CD14-positive monocyte (primary cell): ENCODE results near the gene POR. TPM values are rescaled to one million over a fixed set of nuclear protein-coding genes. Genes with fewer than 3 reads are reported as not detected.
A peak's percentile ranks its signal among the peaks of the same experiment; 100 is the strongest.

ENCODE experiments used
- DNase-seq, 3 donors: peaks; one replicate each; pipeline ENCODE4 v3.0.0-alpha.2; 2011 to 2022
- H2AFZ ChIP-seq: 2 replicates; pipeline ENCODE4 v1.6.0; 2012; ENCODE audit warnings: mild to moderate bottlenecking, low read depth, low read length, inconsistent platforms; ENCODE audit not compliant: insufficient read depth, poor library complexity, severe bottlenecking
- H3K27ac ChIP-seq, 2 donors: 1 replicate in 1 of 2; 2 replicates in 1 of 2; pipeline ENCODE4 v1.5.1; 2012 to 2013; ENCODE audit warnings: low read length in 2 of 2, control low read depth in 1 of 2, inconsistent platforms in 1 of 2, low read depth in 1 of 2, mild to moderate bottlenecking in 1 of 2
- H3K27me3 ChIP-seq, 2 donors: one replicate each; pipeline versions ENCODE4 v1.6.0 to v1.6.1; 2011 to 2013; ENCODE audit warnings: low read length in 2 of 2; ENCODE audit not compliant: control insufficient read depth in 2 of 2, insufficient read depth in 2 of 2
- H3K36me3 ChIP-seq, 2 donors: replicated peaks in 1 of 2; 1 replicate in 1 of 2; 2 replicates in 1 of 2; pipeline versions ENCODE4 v1.5.1 to v1.6.1; 2012 to 2013; ENCODE audit warnings: low read length in 2 of 2, control low read depth in 1 of 2, inconsistent platforms in 1 of 2, mild to moderate bottlenecking in 1 of 2; ENCODE audit not compliant: insufficient read depth in 2 of 2, control insufficient read depth in 1 of 2
- H3K4me1 ChIP-seq, 2 donors: 1 replicate in 1 of 2; 2 replicates in 1 of 2; pipeline versions ENCODE4 v1.5.1 to v1.6.1; 2012 to 2013; ENCODE audit warnings: low read length in 2 of 2, control low read depth in 1 of 2, inconsistent platforms in 1 of 2, mild to moderate bottlenecking in 1 of 2, moderate library complexity in 1 of 2; ENCODE audit not compliant: insufficient read depth in 2 of 2, control insufficient read depth in 1 of 2
- H3K4me2 ChIP-seq: replicated peaks from 2 replicates; pipeline ENCODE3; 2012; ENCODE audit warnings: low read length, moderate library complexity, mild to moderate bottlenecking; ENCODE audit not compliant: poor library complexity, severe bottlenecking; ENCODE audit errors: extremely low read depth
- H3K4me3 ChIP-seq, 3 experiments: fragments of 200-600 bp in 1 of 3; sonication (generic) in 1 of 3; replicated peaks in 1 of 3; 1 replicate in 2 of 3; 2 replicates in 1 of 3; pipeline ENCODE4 v1.5.1; 2011 to 2013; ENCODE audit warnings: low read length in 3 of 3, mild to moderate bottlenecking in 3 of 3, control low read depth in 2 of 3, low read depth in 2 of 3, inconsistent platforms in 1 of 3, moderate library complexity in 1 of 3
- H3K79me2 ChIP-seq: 2 replicates; pipeline ENCODE4 v1.6.0; 2012; ENCODE audit warnings: mild to moderate bottlenecking, control low read depth, inconsistent platforms, low read length, moderate library complexity; ENCODE audit not compliant: insufficient read depth
- H3K9ac ChIP-seq: 2 replicates; pipeline ENCODE4 v1.6.0; 2017; ENCODE audit warnings: low read length, mild to moderate bottlenecking; ENCODE audit not compliant: insufficient read depth, poor library complexity, severe bottlenecking
- H3K9me3 ChIP-seq, 2 donors: replicated peaks in 1 of 2; 1 replicate in 1 of 2; 2 replicates in 1 of 2; pipeline versions ENCODE4 v1.5.1 to v1.6.1; 2012 to 2013; ENCODE audit warnings: low read length in 2 of 2, control low read depth in 1 of 2; ENCODE audit not compliant: control insufficient read depth in 1 of 2, insufficient read depth in 1 of 2
- H4K20me1 ChIP-seq: 2 replicates; pipeline ENCODE4 v1.6.0; 2012; ENCODE audit warnings: mild to moderate bottlenecking, low read length, control low read depth, moderate library complexity; ENCODE audit not compliant: insufficient read depth
- H3K27ac Mint-ChIP-seq, 7 donors: one replicate each; pipeline ENCODE4 v1.8.0; 2020; ENCODE audit warnings: mild to moderate bottlenecking in 7 of 7, mixed read lengths in 7 of 7, moderate library complexity in 6 of 7, inconsistent platforms in 2 of 7
- H3K27me3 Mint-ChIP-seq, 3 donors: one replicate each; pipeline ENCODE4 v1.8.0; 2021 to 2022; ENCODE audit warnings: low read depth in 3 of 3, mild to moderate bottlenecking in 3 of 3, mixed read lengths in 3 of 3, moderate library complexity in 3 of 3, inconsistent platforms in 1 of 3
- H3K36me3 Mint-ChIP-seq, 2 donors: one replicate each; pipeline ENCODE4 v1.8.0; 2020; ENCODE audit warnings: mixed read lengths in 2 of 2, inconsistent platforms in 1 of 2, mild to moderate bottlenecking in 1 of 2
- H3K4me1 Mint-ChIP-seq: one replicate; pipeline ENCODE4 v1.8.0; 2020; ENCODE audit warnings: mild to moderate bottlenecking, mixed read lengths
- H3K4me3 Mint-ChIP-seq, 2 donors: one replicate each; pipeline ENCODE4 v1.8.0; 2020; ENCODE audit warnings: mild to moderate bottlenecking in 2 of 2, mixed read lengths in 2 of 2, moderate library complexity in 1 of 2
- H3K9me3 Mint-ChIP-seq, 7 donors: one replicate each; pipeline ENCODE4 v1.8.0; 2020 to 2022; ENCODE audit warnings: mixed read lengths in 7 of 7, mild to moderate bottlenecking in 6 of 7, moderate library complexity in 6 of 7, inconsistent platforms in 2 of 7
- CTCF ChIP-seq: fragments of 200-600 bp; IDR thresholded peaks from one replicate; pipeline ENCODE4 v1.8.0; 2022; ENCODE audit warnings: antibody characterized with exemption, mild to moderate bottlenecking
- WGBS: methylation state at CpG from one replicate; pipeline ENCODE4 v1.1.5; 2013; ENCODE audit warnings: missing lambda C conversion rate; ENCODE audit not compliant: insufficient coverage; 5-methylcytosine and 5-hydroxymethylcytosine counted together
- intact Hi-C, 2 donors: fragments of 100-400 bp; cut with micrococcal nuclease; formaldehyde crosslinking; loops; one replicate each; pipeline versions ENCODE4 v1.15.0 to v1.15.1; 2023
- polyA plus RNA-seq, 3 donors: library from polyadenylated mRNA; depleted of rRNA in 1 of 3; unstranded in 2 of 3; stranded (reverse) in 1 of 3; fragments of 300-500 nt in 2 of 3; fragments of >200 nt in 1 of 3; fragmentation: Illumina TruSeq in 2 of 3; gene quantifications; 1 replicate in 2 of 3; 2 replicates in 1 of 3; pipeline ENCODE4 v1.2.3, GENCODE V29; 2012 to 2021

POR gene
- polyA plus RNA-seq, 3 donors: 90.5 to 102 (median 98.1) TPM

- Mint-ChIP-seq H3K36me3 (peaks cover 59 to 78% of the 10 kb centered on the region in 2 donors), H3K9me3 (peaks cover 0 to 1% (median 0%) of the 10 kb centered on the region in 7 donors), H3K4me1 (peaks cover 22% of the 10 kb centered on the region), H3K27me3 (peaks cover 0 to 2% (median 0%) of the 10 kb centered on the region in 3 donors), H3K27ac (no peak overlapping the region), H3K4me3 (no peak overlapping the region)
- Histone ChIP-seq H3K36me3 (peaks cover 29 to 75% of the 10 kb centered on the region in 2 donors), H3K27me3 (no peaks in the 10 kb centered on the region), H4K20me1 (peaks cover 52% of the 10 kb centered on the region), H2AFZ (no peak overlapping the region), H3K27ac (no peak overlapping the region), H3K4me3 (no peak overlapping the region), H3K79me2 (no peaks in the 10 kb centered on the region), H3K4me2 (no peak overlapping the region), H3K9me3 (no peaks in the 10 kb centered on the region), H3K9ac (no peak overlapping the region), H3K4me1 (peaks cover 16% of the 10 kb centered on the region in 2 donors)
- WGBS: 89% methylated on average over 8 of the region's 9 CpGs
- TF ChIP-seq CTCF: no peak
- DNase-seq: no peak
- intact Hi-C loops: no loop called here
Measured at GRCh38 chr7:75963381-75963995, 48.5 kb downstream of the POR start.

GRCh38 chr7:75965617-75966016, 50.7 kb downstream of the POR start:
- peaks cover 54% of the 10 kb centered on the region for H4K20me1 ChIP-seq
- H3K9ac ChIP-seq: no peak overlapping the region
- peaks cover 16% of the 10 kb centered on the region in 2 donors for H3K4me1 ChIP-seq
- intact Hi-C loops: no loop called here
- Mint-ChIP-seq H3K27me3 (peaks cover 0 to 4% (median 0%) of the 10 kb centered on the region in 3 donors), H3K36me3 (peaks cover 56 to 73% of the 10 kb centered on the region in 2 donors), H3K9me3 (peaks cover 0 to 1% (median 0%) of the 10 kb centered on the region in 7 donors), H3K27ac (peak overlapping the region in 2 of 7 donors; percentile 40 to 66), H3K4me1 (peaks cover 26% of the 10 kb centered on the region), H3K4me3 (no peak overlapping the region)
- 97% methylated on average over 13 of the region's 13 CpGs for WGBS
- H2AFZ ChIP-seq: no peak overlapping the region
- no peaks in the 10 kb centered on the region for H3K9me3 ChIP-seq
- no peaks in the 10 kb centered on the region for H3K79me2 ChIP-seq
- H3K36me3 ChIP-seq: peaks cover 24 to 63% of the 10 kb centered on the region in 2 donors
- DNase-seq: no peak
- no peaks in the 10 kb centered on the region for H3K27me3 ChIP-seq
- no peak overlapping the region for H3K4me2 ChIP-seq
- no peak overlapping the region for H3K27ac ChIP-seq
- TF ChIP-seq CTCF: no peak
- no peak overlapping the region for H3K4me3 ChIP-seq
